Sigmoid colon (tissue), 7 donors: Measurements from ENCODE around the gene AQP12B. TPM values are rescaled to one million over a fixed set of nuclear protein-coding genes. Genes with fewer than 3 reads are reported as not detected.

ENCODE experiments used
- DNase-seq: peaks from one replicate; pipeline ENCODE4 v3.0.0-alpha.2; 2019
- H3K27ac ChIP-seq, 4 donors: fragments of 200-600 bp; sonication (generic); one replicate each; pipeline ENCODE4 v1.5.1; 2016 to 2019; ENCODE audit warnings: mild to moderate bottlenecking in 1 of 4
- H3K27me3 ChIP-seq, 3 donors: fragments of 200-600 bp; sonication (generic); one replicate each; pipeline ENCODE4 v1.5.1; 2019; ENCODE audit warnings: mild to moderate bottlenecking in 1 of 3
- H3K36me3 ChIP-seq, 4 donors: fragments of 200-600 bp; sonication (generic); one replicate each; pipeline ENCODE4 v1.5.1; 2016 to 2019
- H3K4me1 ChIP-seq, 4 donors: fragments of 200-600 bp; sonication (generic); one replicate each; pipeline ENCODE4 v1.5.1; 2017 to 2019
- H3K4me3 ChIP-seq, 4 donors: fragments of 200-600 bp; sonication (generic); one replicate each; pipeline ENCODE4 v1.5.1; 2017 to 2019; ENCODE audit warnings: mild to moderate bottlenecking in 2 of 4, moderate library complexity in 1 of 4
- H3K9me3 ChIP-seq, 4 donors: fragments of 200-600 bp in 3 of 4; sonication (generic) in 3 of 4; one replicate each; pipeline versions ENCODE4 v1.5.1 to v1.6.1; 2013 to 2019
- CTCF ChIP-seq, 4 experiments: fragments of 450-650 bp in 3 of 4; fragments of 200-600 bp in 1 of 4; IDR thresholded peaks; one replicate each; pipeline ENCODE4 v1.5.1; 2016 to 2019; ENCODE audit warnings: antibody characterized with exemption in 4 of 4, mild to moderate bottlenecking in 3 of 4, moderate library complexity in 2 of 4
- EP300 ChIP-seq, 4 donors: sonication (generic); formaldehyde crosslinking; IDR thresholded peaks; one replicate each; pipeline ENCODE4 v1.6.1; 2017; ENCODE audit warnings: antibody characterized with exemption in 4 of 4
- POLR2A ChIP-seq, 2 donors: fragments of 450-650 bp; IDR thresholded peaks; one replicate each; pipeline ENCODE4 v1.6.1; 2016; ENCODE audit warnings: antibody characterized with exemption in 2 of 2, mild to moderate bottlenecking in 2 of 2, moderate library complexity in 2 of 2
- POLR2AphosphoS5 ChIP-seq, 4 donors: sonication (generic); formaldehyde crosslinking; IDR thresholded peaks; one replicate each; pipeline ENCODE4 v1.6.1; 2017; ENCODE audit warnings: antibody characterized with exemption in 4 of 4
- WGBS, 2 donors: extraction: QIAGEN DNeasy Blood & Tissue Kit; methylation state at CpG; one replicate each; pipeline ENCODE4 v1.1.7; 2013; 5-methylcytosine and 5-hydroxymethylcytosine counted together
- intact Hi-C: fragments of 100-400 bp; cut with DNase I; formaldehyde crosslinking; loops from one replicate; pipeline ENCODE4 v1.15.1; 2023
- polyA plus RNA-seq, 3 donors: library from polyadenylated mRNA; stranded (reverse); fragments of 200-250 nt; gene quantifications; one replicate each; pipeline ENCODE4 v1.2.3, GENCODE V29; 2013
- total RNA-seq, 4 donors: library from RNA; depleted of rRNA; stranded (reverse); fragments of >200 nt; gene quantifications; one replicate each; pipeline ENCODE4 v1.1.0, GENCODE V29; 2016
- donor health status: healthy with polysubstance abuse.
- donor health status: Bipolar disorder and iron deficiency.
- donor health status: healthy.

The AQP12B gene
- total and polyA plus RNA-seq, 7 donors, result 1.2 to 5.5 TPM; not detected in 5

DNA sequence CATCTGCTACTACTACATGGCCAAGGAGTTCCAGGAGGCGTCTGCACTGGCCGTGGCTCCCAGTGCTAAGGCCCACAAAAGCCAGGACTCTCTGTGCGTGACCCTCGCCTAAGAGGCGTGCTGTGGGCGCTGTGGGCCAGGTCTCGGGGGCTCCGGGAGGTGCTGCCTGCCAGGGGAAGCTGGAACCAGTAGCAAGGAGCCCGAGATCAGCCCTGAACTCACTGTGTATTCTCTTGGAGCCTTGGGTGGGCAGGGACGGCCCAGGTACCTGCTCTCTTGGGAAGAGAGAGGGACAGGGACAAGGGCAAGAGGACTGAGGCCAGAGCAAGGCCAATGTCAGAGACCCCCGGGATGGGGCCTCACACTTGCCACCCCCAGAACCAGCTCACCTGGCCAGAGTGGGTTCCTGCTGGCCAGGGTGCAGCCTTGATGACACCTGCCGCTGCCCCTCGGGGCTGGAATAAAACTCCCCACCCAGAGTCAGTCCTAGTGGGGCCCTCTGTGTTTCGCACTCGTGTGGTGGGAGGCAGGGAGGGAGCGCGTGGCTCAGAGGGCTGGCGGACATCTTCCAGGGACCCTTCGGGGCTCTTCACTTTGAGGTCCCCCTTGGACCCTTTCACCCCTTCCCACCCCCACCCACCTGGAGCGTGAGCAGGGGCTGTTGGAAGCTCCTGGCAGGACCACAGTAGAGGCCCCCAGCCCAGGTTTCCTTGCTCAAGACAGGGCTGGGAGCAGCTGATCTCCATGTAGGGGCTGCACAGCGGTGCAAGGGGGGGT is 51.7 kb downstream of the AQP12B start:
- H3K27me3 ChIP-seq, result no peaks in the 10 kb centered on the region
- DNase-seq, result no peak
- no peak overlapping the region for H3K27ac ChIP-seq
- peaks cover 0 to 3% (median 0%) of the 10 kb centered on the region in 4 donors for H3K9me3 ChIP-seq
- no peaks in the 10 kb centered on the region for H3K4me1 ChIP-seq
- H3K36me3 ChIP-seq, result no peaks in the 10 kb centered on the region
- intact Hi-C loops, result no loop called here
- TF ChIP-seq POLR2AphosphoS5 (IDR thresholded peaks at IDR 0.05), result no peak
- TF ChIP-seq CTCF (IDR thresholded peaks at IDR 0.05), result no peak
- TF ChIP-seq POLR2A (IDR thresholded peaks at IDR 0.05), result no peak
- TF ChIP-seq EP300 (IDR thresholded peaks at IDR 0.05), result no peak
- 95 to 96% methylated on average over 21 of the region's 21 CpGs for WGBS, 2 donors
- H3K4me3 ChIP-seq, result no peak overlapping the region

DNA sequence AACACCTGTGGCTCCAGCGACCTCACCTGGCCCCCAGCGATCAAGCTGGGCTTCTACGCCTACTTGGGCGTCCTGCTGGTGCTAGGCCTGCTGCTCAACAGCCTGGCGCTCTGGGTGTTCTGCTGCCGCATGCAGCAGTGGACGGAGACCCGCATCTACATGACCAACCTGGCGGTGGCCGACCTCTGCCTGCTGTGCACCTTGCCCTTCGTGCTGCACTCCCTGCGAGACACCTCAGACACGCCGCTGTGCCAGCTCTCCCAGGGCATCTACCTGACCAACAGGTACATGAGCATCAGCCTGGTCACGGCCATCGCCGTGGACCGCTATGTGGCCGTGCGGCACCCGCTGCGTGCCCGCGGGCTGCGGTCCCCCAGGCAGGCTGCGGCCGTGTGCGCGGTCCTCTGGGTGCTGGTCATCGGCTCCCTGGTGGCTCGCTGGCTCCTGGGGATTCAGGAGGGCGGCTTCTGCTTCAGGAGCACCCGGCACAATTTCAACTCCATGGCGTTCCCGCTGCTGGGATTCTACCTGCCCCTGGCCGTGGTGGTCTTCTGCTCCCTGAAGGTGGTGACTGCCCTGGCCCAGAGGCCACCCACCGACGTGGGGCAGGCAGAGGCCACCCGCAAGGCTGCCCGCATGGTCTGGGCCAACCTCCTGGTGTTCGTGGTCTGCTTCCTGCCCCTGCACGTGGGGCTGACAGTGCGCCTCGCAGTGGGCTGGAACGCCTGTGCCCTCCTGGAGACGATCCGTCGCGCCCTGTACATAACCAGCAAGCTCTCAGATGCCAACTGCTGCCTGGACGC is 52.5 kb downstream of the AQP12B start:
- peak; percentile 56 for DNase-seq
- intact Hi-C loops, result no loop called here
- no peaks in the 10 kb centered on the region for H3K4me1 ChIP-seq
- TF ChIP-seq CTCF (IDR thresholded peaks at IDR 0.05), result no peak
- no peak for TF ChIP-seq EP300 (IDR thresholded peaks at IDR 0.05)
- no peak for TF ChIP-seq POLR2A (IDR thresholded peaks at IDR 0.05)
- no peak for TF ChIP-seq POLR2AphosphoS5 (IDR thresholded peaks at IDR 0.05)
- H3K27me3 ChIP-seq, result no peaks in the 10 kb centered on the region
- H3K9me3 ChIP-seq, result peaks cover 0 to 3% (median 0%) of the 10 kb centered on the region in 4 donors
- 94 to 96% methylated on average over 50 of the region's 50 CpGs for WGBS, 2 donors
- H3K4me3 ChIP-seq, result no peak overlapping the region
- no peak overlapping the region for H3K27ac ChIP-seq
- no peaks in the 10 kb centered on the region for H3K36me3 ChIP-seq

DNA sequence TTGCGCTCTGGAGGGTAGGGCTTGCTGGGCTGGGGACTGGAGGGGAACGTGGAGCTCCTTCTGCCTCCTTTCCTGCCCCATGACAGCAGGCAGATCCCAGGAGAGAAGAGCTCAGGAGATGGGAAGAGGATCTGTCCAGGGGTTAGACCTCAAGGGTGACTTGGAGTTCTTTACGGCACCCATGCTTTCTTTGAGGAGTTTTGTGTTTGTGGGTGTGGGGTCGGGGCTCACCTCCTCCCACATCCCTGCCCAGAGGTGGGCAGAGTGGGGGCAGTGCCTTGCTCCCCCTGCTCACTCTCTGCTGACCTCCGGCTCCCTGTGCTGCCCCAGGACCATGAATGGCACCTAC is 53.1 kb downstream of the AQP12B start:
- intact Hi-C loops, result no loop called here
- TF ChIP-seq EP300 (IDR thresholded peaks at IDR 0.05), result no peak
- TF ChIP-seq CTCF (IDR thresholded peaks at IDR 0.05), result no peak
- TF ChIP-seq POLR2A (IDR thresholded peaks at IDR 0.05), result no peak
- no peak for TF ChIP-seq POLR2AphosphoS5 (IDR thresholded peaks at IDR 0.05)

GRCh38 chr2:240628808-240629618 is 53.7 kb downstream of the AQP12B start:
- H3K4me3 ChIP-seq, result no peak overlapping the region
- H3K27ac ChIP-seq, result no peak overlapping the region
- intact Hi-C loops, result no loop called here
- 83 to 87% methylated on average over 20 of the region's 20 CpGs for WGBS, 2 donors
- no peaks in the 10 kb centered on the region for H3K27me3 ChIP-seq
- peak; percentile 59 for DNase-seq
- H3K9me3 ChIP-seq, result peaks cover 0 to 3% (median 0%) of the 10 kb centered on the region in 4 donors
- no peaks in the 10 kb centered on the region for H3K4me1 ChIP-seq
- no peaks in the 10 kb centered on the region for H3K36me3 ChIP-seq
- TF ChIP-seq EP300 (IDR thresholded peaks at IDR 0.05) (no peak), POLR2A (IDR thresholded peaks at IDR 0.05) (no peak), CTCF (IDR thresholded peaks at IDR 0.05) (no peak), POLR2AphosphoS5 (IDR thresholded peaks at IDR 0.05) (no peak)

More for the DNA sequence above, 53.1 kb downstream of the AQP12B start:
- H3K36me3 ChIP-seq, result no peaks in the 10 kb centered on the region
- no peaks in the 10 kb centered on the region for H3K4me1 ChIP-seq
- DNase-seq, result no peak
- no peaks in the 10 kb centered on the region for H3K27me3 ChIP-seq
- no peak overlapping the region for H3K27ac ChIP-seq
- 86 to 92% methylated on average over 5 of the region's 5 CpGs for WGBS, 2 donors
- H3K4me3 ChIP-seq, result no peak overlapping the region
- peaks cover 0 to 3% (median 0%) of the 10 kb centered on the region in 4 donors for H3K9me3 ChIP-seq
